HG03095 (cell line): ENCODE measurements around the gene PPIP5K1.
"Not testable (repeated sequence)": the region's sequence is repeated elsewhere in the genome, so short reads cannot be mapped to it uniquely, and the experiment has no call there.

Experiments
- ATAC-seq: cut with Tn5 transposase; IDR thresholded peaks from one replicate; pipeline ENCODE4 v1.9.1; 2021; ENCODE audit warnings: moderate library complexity; ENCODE audit not compliant: unreplicated experiment

Gene PPIP5K1

GRCh38 chr15:43547539-43547938 lies 42.5 kb downstream of the PPIP5K1 start:
- no peak for ATAC-seq

- no peak for ATAC-seq
These were observed 44.6 kb downstream of the PPIP5K1 start for GRCh38 chr15:43545426-43545825.

GRCh38 chr15:43544266-43544665 lies 45.7 kb downstream of the PPIP5K1 start:
- no peak for ATAC-seq

GRCh38 chr15:43541785-43542184 lies 48.2 kb downstream of the PPIP5K1 start:
- ATAC-seq: no peak

- no peak for ATAC-seq
These were observed 51.9 kb downstream of the PPIP5K1 start for GRCh38 chr15:43538091-43538490.

- ATAC-seq: no peak
These were observed 55.1 kb downstream of the PPIP5K1 start for GRCh38 chr15:43534897-43535296.

GRCh38 chr15:43532826-43533225 lies 57.2 kb downstream of the PPIP5K1 start:
- not testable (repeated sequence) for ATAC-seq

GRCh38 chr15:43531018-43531670 lies 58.9 kb downstream of the PPIP5K1 start:
- no peak for ATAC-seq

- ATAC-seq: no peak
These were observed 60.2 kb downstream of the PPIP5K1 start for GRCh38 chr15:43529587-43530345.

- ATAC-seq: no peak
These were observed 60.9 kb downstream of the PPIP5K1 start for GRCh38 chr15:43529141-43529540.

GRCh38 chr15:43528542-43529007 lies 61.4 kb downstream of the PPIP5K1 start:
- ATAC-seq: no peak

- no peak for ATAC-seq
These were observed 62.0 kb downstream of the PPIP5K1 start for GRCh38 chr15:43527802-43528541.

- no peak for ATAC-seq
These were observed 62.8 kb downstream of the PPIP5K1 start for GRCh38 chr15:43527016-43527801.

GRCh38 chr15:43526261-43526930 lies 63.6 kb downstream of the PPIP5K1 start:
- ATAC-seq: no peak

GRCh38 chr15:43525131-43525530 lies 64.9 kb downstream of the PPIP5K1 start:
- no peak for ATAC-seq

GRCh38 chr15:43524254-43524845 lies 65.7 kb downstream of the PPIP5K1 start:
- ATAC-seq: no peak

- no peak for ATAC-seq
These were observed 66.4 kb downstream of the PPIP5K1 start for GRCh38 chr15:43523646-43524045.

- ATAC-seq: no peak
These were observed 67.8 kb downstream of the PPIP5K1 start for GRCh38 chr15:43522247-43522646.

GRCh38 chr15:43521419-43521818 lies 68.6 kb downstream of the PPIP5K1 start:
- ATAC-seq: no peak

GRCh38 chr15:43520138-43520537 lies 69.9 kb downstream of the PPIP5K1 start:
- no peak for ATAC-seq
